Right lobe of liver (tissue), 6 donors: Measurements from ENCODE around the gene AUH. TPM values are rescaled to one million over a fixed set of nuclear protein-coding genes. Genes with fewer than 3 reads are reported as not detected.

ENCODE experiments used
- ATAC-seq, 4 donors: fragments of 200-7000 bp; cut with Tn5 transposase; one replicate each; pipeline ENCODE4 v1.9.1; 2020; ENCODE audit warnings: mild to moderate bottlenecking in 4 of 4, moderate library complexity in 4 of 4
- DNase-seq, 3 donors: peaks; one replicate each; pipeline ENCODE4 v3.0.0-alpha.2; 2020
- H3K27ac ChIP-seq, 3 donors: fragments of 200-600 bp; one replicate each; pipeline ENCODE4 v1.8.0; 2022
- H3K27me3 ChIP-seq, 2 donors: fragments of 200-600 bp; one replicate each; pipeline ENCODE4 v1.8.0; 2022
- H3K36me3 ChIP-seq, 4 donors: fragments of 200-600 bp; sonication (generic) in 1 of 4; one replicate each; pipeline versions ENCODE4 v1.5.1 to v1.8.0; 2017 to 2022; ENCODE audit warnings: control low read depth in 1 of 4
- H3K4me1 ChIP-seq, 4 donors: fragments of 200-600 bp; sonication (generic) in 1 of 4; one replicate each; pipeline versions ENCODE4 v1.5.1 to v1.8.0; 2017 to 2022; ENCODE audit warnings: control low read depth in 1 of 4
- H3K4me3 ChIP-seq, 3 donors: fragments of 200-600 bp; one replicate each; pipeline ENCODE4 v1.8.0; 2022
- H3K9me3 ChIP-seq, 4 donors: fragments of 200-600 bp; sonication (generic) in 1 of 4; one replicate each; pipeline versions ENCODE4 v1.5.1 to v1.8.0; 2017 to 2022; ENCODE audit warnings: control low read depth in 1 of 4
- POLR2A ChIP-seq: fragments of 450-650 bp; IDR thresholded peaks from one replicate; pipeline ENCODE4 v1.6.1; 2017; ENCODE audit warnings: antibody characterized with exemption, mild to moderate bottlenecking
- WGBS: methylation state at CpG from one replicate; pipeline ENCODE4 v1.1.6; 2018; ENCODE audit warnings: low coverage, low lambda C conversion rate; ENCODE audit not compliant: insufficient coverage; ENCODE audit errors: missing lambda C conversion rate; 5-methylcytosine and 5-hydroxymethylcytosine counted together
- intact Hi-C, 2 donors: fragments of 100-400 bp; cut with DNase I; formaldehyde crosslinking; loops; one replicate each; pipeline versions ENCODE4 v1.11.2 to v1.14.1; 2022
- total RNA-seq, 6 experiments: library from RNA; depleted of rRNA in 2 of 6; stranded (reverse); fragments of >200 nt in 2 of 6; fragmentation: NEBNext Ultra II Directional in 3 of 6; extraction: Animal tissue kit (Norgen Biotek cat#: 25700) in 3 of 6; gene quantifications; one replicate each; pipeline versions ENCODE4 v1.1.0 to v1.2.4, GENCODE V29; 2016 to 2023
- TF ChIP-seq, protein P1 (sequence below), 4 donors: fragments of 200-600 bp in 3 of 4; fragments of 450-650 bp in 1 of 4; IDR thresholded peaks; one replicate each; pipeline versions ENCODE4 v1.5.1 to v1.8.0; 2016 to 2022; ENCODE audit warnings: antibody characterized with exemption in 4 of 4, mild to moderate bottlenecking in 2 of 4
- donor health status: DM: no; HTN: yes; CAD: no.
- donor health status: DM: no; HTN: no; CAD: no.
- donor health status: DM: no; HTN: no; CAD: no.
- donor health status: DM: no; HTN: yes; CAD: no.
- donor health status: DM: no; HTN: yes; CAD: no.

AUH gene
- total RNA-seq, 6 experiments from 2014 or later: 12.0 to 22.4 (median 18.4) TPM

DNA sequence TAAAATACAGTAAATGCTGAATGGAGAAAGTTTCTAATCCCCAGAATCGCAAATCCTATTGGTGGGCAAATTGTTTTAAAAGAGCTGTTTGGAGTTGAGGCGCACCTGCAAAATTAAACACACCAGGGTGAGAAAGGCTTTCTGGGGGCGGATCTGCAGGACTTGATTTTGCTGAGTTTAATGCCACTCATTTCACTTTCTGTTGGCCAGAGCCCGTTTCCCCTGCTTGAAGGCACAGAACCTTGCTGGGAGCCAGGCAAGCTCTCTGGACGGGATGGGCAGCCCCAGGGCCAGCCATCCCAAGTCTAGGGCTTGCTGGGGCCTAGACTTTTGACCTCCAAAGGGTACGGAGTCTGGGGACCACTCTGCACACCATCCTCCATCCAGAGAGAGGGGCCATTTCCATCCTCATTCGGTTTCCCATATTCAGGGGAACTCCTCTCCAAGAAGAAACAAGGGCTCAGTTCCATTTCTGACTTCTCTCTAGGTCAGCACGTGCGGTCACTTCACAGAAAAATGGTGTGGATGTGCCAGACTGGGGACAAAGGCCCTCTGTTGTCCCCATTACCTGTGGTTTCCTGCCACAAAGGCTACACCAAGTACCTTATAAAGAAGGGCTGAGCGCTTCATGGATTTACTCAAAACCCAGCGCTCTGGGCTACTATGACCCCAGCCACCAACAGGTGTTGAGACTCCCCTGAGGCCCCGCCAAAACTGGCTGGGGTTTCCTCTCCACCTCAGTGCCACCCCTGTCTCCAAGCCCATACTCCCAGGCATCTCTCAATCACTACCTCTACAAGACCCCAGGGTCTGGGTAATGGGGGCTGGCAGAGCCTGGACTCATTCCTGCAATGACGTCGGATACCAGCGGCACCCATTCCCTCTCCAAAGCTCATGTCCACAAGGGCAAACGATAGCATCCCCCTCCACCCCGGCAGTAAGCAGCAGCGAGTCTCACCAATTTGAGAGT, 170.0 kb downstream of the AUH start:
- H3K36me3 ChIP-seq: no peaks in the 10 kb centered on the region
- WGBS: 86% methylated on average over 11 of the region's 18 CpGs
- ATAC-seq: no peak
- no peak overlapping the region for H3K4me3 ChIP-seq
- H3K27me3 ChIP-seq: no peaks in the 10 kb centered on the region
- no peaks in the 10 kb centered on the region for H3K9me3 ChIP-seq
- intact Hi-C loops: loop anchor here (10.0 kb wide), 2 partner anchors 197 to 233 kb away; partner anchors contain the start of gene NFIL3 (in 1 of the 2)
- peak in 1 of 3 donors; percentile 41 for DNase-seq
- TF ChIP-seq, protein P1, sequence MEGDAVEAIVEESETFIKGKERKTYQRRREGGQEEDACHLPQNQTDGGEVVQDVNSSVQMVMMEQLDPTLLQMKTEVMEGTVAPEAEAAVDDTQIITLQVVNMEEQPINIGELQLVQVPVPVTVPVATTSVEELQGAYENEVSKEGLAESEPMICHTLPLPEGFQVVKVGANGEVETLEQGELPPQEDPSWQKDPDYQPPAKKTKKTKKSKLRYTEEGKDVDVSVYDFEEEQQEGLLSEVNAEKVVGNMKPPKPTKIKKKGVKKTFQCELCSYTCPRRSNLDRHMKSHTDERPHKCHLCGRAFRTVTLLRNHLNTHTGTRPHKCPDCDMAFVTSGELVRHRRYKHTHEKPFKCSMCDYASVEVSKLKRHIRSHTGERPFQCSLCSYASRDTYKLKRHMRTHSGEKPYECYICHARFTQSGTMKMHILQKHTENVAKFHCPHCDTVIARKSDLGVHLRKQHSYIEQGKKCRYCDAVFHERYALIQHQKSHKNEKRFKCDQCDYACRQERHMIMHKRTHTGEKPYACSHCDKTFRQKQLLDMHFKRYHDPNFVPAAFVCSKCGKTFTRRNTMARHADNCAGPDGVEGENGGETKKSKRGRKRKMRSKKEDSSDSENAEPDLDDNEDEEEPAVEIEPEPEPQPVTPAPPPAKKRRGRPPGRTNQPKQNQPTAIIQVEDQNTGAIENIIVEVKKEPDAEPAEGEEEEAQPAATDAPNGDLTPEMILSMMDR (IDR thresholded peaks at IDR 0.05): no peak
- TF ChIP-seq POLR2A: no peak
- peaks cover 0 to 32% (median 13%) of the 10 kb centered on the region in 4 donors for H3K4me1 ChIP-seq
- H3K27ac ChIP-seq: peak overlapping the region; percentile 99

DNA sequence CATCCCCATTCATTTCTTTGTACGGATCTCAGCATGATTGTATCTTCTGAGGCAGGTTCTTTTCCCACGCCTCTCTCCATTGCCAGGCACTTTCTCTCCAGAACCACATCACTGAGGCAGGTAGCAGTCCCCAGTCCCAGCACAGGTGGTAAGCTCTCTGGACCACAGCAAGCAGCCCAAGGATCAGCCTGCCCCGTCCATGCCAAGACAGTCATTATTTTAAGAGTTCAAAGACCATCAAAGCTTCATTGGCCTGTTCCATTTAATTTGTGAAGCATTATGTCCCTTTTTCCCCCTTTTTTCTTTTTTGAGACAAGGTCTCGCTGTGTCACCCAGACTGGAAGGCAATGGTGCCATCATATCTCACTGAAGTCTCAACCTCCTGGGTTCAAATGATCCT, 171.7 kb downstream of the AUH start:
- no peaks in the 10 kb centered on the region for H3K27me3 ChIP-seq
- no peak overlapping the region for H3K27ac ChIP-seq
- no peak for TF ChIP-seq POLR2A
- TF ChIP-seq, protein P1 (IDR thresholded peaks at IDR 0.05): no peak
- H3K4me3 ChIP-seq: no peak overlapping the region
- intact Hi-C loops: loop anchor here (10.0 kb wide), 2 partner anchors 195 to 235 kb away; partner anchors contain the start of gene NFIL3 (in 1 of the 2)
- no peak for DNase-seq
- peaks cover 0 to 20% (median 5%) of the 10 kb centered on the region in 4 donors for H3K4me1 ChIP-seq
- no peaks in the 10 kb centered on the region for H3K9me3 ChIP-seq
- no peak for ATAC-seq
- 95% methylated on average over 4 of the region's 4 CpGs for WGBS
- H3K36me3 ChIP-seq: no peaks in the 10 kb centered on the region

DNA sequence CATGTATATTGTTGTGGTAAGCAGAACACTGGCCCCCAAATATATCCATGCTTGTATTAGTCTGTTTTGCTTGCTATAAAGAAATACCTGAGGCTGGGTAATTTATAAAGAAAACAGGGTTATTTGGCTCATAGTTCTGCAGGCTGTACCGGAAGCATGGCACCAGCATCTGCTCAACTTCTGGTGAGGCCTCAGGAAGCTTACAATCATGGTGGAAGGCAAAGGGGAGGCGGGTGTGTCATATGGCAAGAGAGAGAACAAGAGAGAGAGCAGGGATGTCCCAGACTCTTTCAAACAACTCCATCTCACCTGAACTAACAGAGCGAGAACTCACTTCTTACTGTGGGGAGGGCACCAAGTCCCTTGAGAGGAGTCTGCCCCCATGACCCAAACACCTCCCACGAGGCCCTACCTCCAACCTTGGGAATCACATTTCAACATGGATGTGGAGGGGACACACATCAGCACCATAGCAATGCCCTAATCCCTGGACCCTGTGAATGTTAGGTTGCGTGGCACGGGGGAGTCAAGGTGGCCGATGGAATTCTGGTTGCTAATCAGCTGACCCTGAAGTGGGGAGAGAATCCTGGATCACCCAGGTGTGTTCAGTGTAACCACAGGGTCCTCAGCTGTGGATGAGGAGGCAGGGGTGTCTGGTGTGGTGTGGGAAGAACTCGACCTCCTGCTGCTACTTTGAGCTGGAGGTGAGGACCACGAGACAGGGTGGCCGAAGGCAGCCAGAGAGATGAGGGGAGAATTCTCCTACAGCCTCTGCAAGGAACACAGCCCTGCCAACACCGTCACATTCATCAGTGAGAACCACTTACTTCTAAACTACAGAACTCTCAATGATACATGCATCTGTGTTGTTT, 172.8 kb downstream of the AUH start:
- Histone ChIP-seq H3K27me3 (no peaks in the 10 kb centered on the region), H3K27ac (no peak overlapping the region), H3K4me1 (peaks cover 0 to 10% (median 0%) of the 10 kb centered on the region in 4 donors), H3K36me3 (no peaks in the 10 kb centered on the region), H3K4me3 (no peak overlapping the region), H3K9me3 (no peaks in the 10 kb centered on the region)
- TF ChIP-seq, protein P1 (IDR thresholded peaks at IDR 0.05): no peak
- no peak for ATAC-seq
- intact Hi-C loops: no loop called here
- WGBS: 83% methylated on average over 7 of the region's 11 CpGs
- no peak for DNase-seq

DNA sequence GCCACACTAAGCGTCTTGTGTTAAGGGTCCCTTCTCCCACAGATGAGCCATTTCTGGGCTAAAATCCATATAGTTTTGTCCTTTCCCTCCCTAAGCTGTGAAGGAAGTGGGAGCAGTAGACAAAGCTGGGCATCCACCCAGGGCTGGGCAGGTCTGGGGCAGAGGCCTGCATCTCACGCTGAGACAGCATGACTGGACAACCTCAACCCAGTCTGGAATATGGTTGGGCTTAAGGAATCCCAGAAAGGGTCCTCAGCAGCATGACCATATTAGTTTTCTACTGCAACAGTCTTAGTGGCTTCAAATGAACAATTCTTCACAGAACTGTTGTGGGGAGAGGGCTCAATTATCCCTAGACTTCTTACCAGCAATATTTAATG, 173.8 kb downstream of the AUH start:
- DNase-seq (no peak), ATAC-seq (no peak)
- no peaks in the 10 kb centered on the region for H3K9me3 ChIP-seq
- no peak overlapping the region for H3K4me3 ChIP-seq
- no peak for TF ChIP-seq POLR2A
- TF ChIP-seq, protein P1 (IDR thresholded peaks at IDR 0.05): no peak
- H3K36me3 ChIP-seq: no peaks in the 10 kb centered on the region
- H3K27ac ChIP-seq: no peak overlapping the region
- H3K27me3 ChIP-seq: no peaks in the 10 kb centered on the region
- peaks cover 0 to 10% (median 0%) of the 10 kb centered on the region in 4 donors for H3K4me1 ChIP-seq
- 86% methylated on average over 1 of the region's 2 CpGs for WGBS
- intact Hi-C loops: no loop called here
